Psoas muscle (tissue), 8 donors: Measurements from ENCODE around the gene KANSL1. TPM values are rescaled to one million over a fixed set of nuclear protein-coding genes. Genes with fewer than 3 reads are reported as not detected.

Source experiments
- ATAC-seq, 4 donors: fragments of 200-7000 bp; cut with Tn5 transposase; one replicate each; pipeline ENCODE4 v1.9.1; 2020; ENCODE audit warnings: moderate library complexity in 3 of 4, mild to moderate bottlenecking in 2 of 4
- DNase-seq, 2 donors: peaks; one replicate each; pipeline ENCODE4 v3.0.0-alpha.2; 2020
- H3K27ac ChIP-seq: fragments of 200-600 bp; one replicate; pipeline ENCODE4 v1.8.0; 2022
- H3K27me3 ChIP-seq, 3 donors: fragments of 200-600 bp in 1 of 3; one replicate each; pipeline versions ENCODE4 v1.6.1 to v1.8.0; 2013 to 2022; ENCODE audit warnings: low read length in 2 of 3, mild to moderate bottlenecking in 2 of 3, moderate library complexity in 1 of 3; ENCODE audit not compliant: insufficient read depth in 3 of 3
- H3K36me3 ChIP-seq, 2 donors: fragments of 200-600 bp in 1 of 2; one replicate each; pipeline versions ENCODE4 v1.6.1 to v1.8.0; 2013 to 2022; ENCODE audit warnings: low read depth in 1 of 2, mild to moderate bottlenecking in 1 of 2, moderate library complexity in 1 of 2; ENCODE audit not compliant: insufficient read depth in 1 of 2
- H3K4me1 ChIP-seq: fragments of 200-600 bp; one replicate; pipeline ENCODE4 v1.8.0; 2022
- H3K4me3 ChIP-seq: fragments of 200-600 bp; one replicate; pipeline ENCODE4 v1.8.0; 2022; ENCODE audit warnings: mild to moderate bottlenecking
- H3K9me3 ChIP-seq: fragments of 200-600 bp; one replicate; pipeline ENCODE4 v1.8.0; 2022
- WGBS, 3 donors: extraction: QIAGEN DNeasy Blood & Tissue Kit; methylation state at CpG; one replicate each; pipeline versions ENCODE4 v1.1.6 to v1.1.7; 2013; 5-methylcytosine and 5-hydroxymethylcytosine counted together
- intact Hi-C, 2 donors: fragments of 100-400 bp; cut with DNase I; formaldehyde crosslinking; loops; one replicate each; pipeline versions ENCODE4 v1.11.0 to v1.14.2; 2022
- polyA plus RNA-seq, 3 donors: library from polyadenylated mRNA; stranded (reverse); fragments of 200-250 nt; gene quantifications; one replicate each; pipeline ENCODE4 v1.2.3, GENCODE V29; 2013
- total RNA-seq, 4 donors: library from RNA; stranded (reverse); fragmentation: NEBNext Ultra II Directional in 2 of 4; extraction: Animal tissue kit (Norgen Biotek cat#: 25700) in 2 of 4; gene quantifications; one replicate each; pipeline versions ENCODE4 v1.2.1 to v1.2.4, GENCODE V29; 2021 to 2023
- TF ChIP-seq, protein P1 (sequence below): fragments of 200-600 bp; IDR thresholded peaks from one replicate; pipeline ENCODE4 v1.8.0; 2022; ENCODE audit warnings: antibody characterized with exemption
- donor health status: healthy with polysubstance abuse.
- donor health status: DM: no; HTN: no; CAD: no; lungs with moderate emphysema.
- donor health status: Bipolar disorder and iron deficiency.
- donor health status: healthy.
- donor health status: DM: yes; HTN: yes; CAD: no.
- donor health status: DM: no; HTN: no; CAD: no.
- donor health status: DM: no; HTN: no; CAD: no.
- donor health status: DM: yes; HTN: yes; CAD: no.

KANSL1 gene
- total and polyA plus RNA-seq, 7 donors = 6.9 to 37.5 (median 25.8) TPM

DNA sequence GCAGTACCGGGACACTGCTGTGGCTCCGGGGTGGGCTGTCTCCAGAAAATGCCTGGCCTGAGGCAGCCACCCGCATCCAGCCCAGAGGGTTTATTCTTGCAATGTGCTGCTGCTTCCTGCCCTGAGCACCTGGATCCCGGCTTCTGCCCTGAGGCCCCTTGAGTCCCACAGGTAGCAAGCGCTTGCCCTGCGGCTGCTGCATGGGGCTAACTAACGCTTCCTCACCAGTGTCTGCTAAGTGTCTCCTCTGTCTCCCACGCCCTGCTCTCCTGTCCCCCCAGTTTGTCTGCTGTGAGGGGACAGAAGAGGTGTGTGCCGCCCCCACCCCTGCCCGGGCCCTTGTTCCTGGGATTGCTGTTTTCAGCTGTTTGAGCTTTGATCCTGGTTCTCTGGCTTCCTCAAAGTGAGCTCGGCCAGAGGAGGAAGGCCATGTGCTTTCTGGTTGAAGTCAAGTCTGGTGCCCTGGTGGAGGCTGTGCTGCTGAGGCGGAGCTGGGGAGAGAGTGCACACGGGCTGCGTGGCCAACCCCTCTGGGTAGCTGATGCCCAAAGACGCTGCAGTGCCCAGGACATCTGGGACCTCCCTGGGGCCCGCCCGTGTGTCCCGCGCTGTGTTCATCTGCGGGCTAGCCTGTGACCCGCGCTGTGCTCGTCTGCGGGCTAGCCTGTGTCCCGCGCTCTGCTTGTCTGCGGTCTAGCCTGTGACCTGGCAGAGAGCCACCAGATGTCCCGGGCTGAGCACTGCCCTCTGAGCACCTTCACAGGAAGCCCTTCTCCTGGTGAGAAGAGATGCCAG, 181.3 kb downstream of the KANSL1 start:
- Histone ChIP-seq H3K4me3 (no peak overlapping the region), H3K27ac (no peak overlapping the region), H3K9me3 (no peaks in the 10 kb centered on the region), H3K27me3 (no peaks in the 10 kb centered on the region), H3K4me1 (peaks cover 11% of the 10 kb centered on the region), H3K36me3 (peaks cover 0 to 38% of the 10 kb centered on the region in 2 donors)
- ATAC-seq = no peak
- no peak for DNase-seq
- TF ChIP-seq, protein P1, sequence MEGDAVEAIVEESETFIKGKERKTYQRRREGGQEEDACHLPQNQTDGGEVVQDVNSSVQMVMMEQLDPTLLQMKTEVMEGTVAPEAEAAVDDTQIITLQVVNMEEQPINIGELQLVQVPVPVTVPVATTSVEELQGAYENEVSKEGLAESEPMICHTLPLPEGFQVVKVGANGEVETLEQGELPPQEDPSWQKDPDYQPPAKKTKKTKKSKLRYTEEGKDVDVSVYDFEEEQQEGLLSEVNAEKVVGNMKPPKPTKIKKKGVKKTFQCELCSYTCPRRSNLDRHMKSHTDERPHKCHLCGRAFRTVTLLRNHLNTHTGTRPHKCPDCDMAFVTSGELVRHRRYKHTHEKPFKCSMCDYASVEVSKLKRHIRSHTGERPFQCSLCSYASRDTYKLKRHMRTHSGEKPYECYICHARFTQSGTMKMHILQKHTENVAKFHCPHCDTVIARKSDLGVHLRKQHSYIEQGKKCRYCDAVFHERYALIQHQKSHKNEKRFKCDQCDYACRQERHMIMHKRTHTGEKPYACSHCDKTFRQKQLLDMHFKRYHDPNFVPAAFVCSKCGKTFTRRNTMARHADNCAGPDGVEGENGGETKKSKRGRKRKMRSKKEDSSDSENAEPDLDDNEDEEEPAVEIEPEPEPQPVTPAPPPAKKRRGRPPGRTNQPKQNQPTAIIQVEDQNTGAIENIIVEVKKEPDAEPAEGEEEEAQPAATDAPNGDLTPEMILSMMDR = no peak
- WGBS, 3 donors = 86 to 90% (median 87%) methylated on average over 28 of the region's 28 CpGs
- intact Hi-C loops = no loop called here

DNA sequence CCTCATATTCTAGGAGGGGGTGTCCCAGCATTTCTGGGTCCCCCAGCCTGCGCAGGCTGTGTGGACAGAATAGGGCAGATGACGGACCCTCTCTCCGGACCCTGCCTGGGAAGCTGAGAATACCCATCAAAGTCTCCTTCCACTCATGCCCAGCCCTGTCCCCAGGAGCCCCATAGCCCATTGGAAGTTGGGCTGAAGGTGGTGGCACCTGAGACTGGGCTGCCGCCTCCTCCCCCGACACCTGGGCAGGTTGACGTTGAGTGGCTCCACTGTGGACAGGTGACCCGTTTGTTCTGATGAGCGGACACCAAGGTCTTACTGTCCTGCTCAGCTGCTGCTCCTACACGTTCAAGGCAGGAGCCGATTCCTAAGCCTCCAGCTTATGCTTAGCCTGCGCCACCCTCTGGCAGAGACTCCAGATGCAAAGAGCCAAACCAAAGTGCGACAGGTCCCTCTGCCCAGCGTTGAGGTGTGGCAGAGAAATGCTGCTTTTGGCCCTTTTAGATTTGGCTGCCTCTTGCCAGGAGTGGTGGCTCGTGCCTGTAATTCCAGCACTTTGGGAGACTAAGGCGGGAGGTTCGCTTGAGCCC, 182.5 kb downstream of the KANSL1 start:
- 88 to 92% (median 90%) methylated on average over 16 of the region's 16 CpGs for WGBS, 3 donors
- H3K9me3 ChIP-seq = no peaks in the 10 kb centered on the region
- ATAC-seq = no peak
- peaks cover 11% of the 10 kb centered on the region for H3K4me1 ChIP-seq
- no peaks in the 10 kb centered on the region for H3K27me3 ChIP-seq
- intact Hi-C loops = no loop called here
- no peak for DNase-seq
- TF ChIP-seq, protein P1 = no peak
- H3K36me3 ChIP-seq = peaks cover 0 to 38% of the 10 kb centered on the region in 2 donors
- H3K27ac ChIP-seq = no peak overlapping the region
- no peak overlapping the region for H3K4me3 ChIP-seq

DNA sequence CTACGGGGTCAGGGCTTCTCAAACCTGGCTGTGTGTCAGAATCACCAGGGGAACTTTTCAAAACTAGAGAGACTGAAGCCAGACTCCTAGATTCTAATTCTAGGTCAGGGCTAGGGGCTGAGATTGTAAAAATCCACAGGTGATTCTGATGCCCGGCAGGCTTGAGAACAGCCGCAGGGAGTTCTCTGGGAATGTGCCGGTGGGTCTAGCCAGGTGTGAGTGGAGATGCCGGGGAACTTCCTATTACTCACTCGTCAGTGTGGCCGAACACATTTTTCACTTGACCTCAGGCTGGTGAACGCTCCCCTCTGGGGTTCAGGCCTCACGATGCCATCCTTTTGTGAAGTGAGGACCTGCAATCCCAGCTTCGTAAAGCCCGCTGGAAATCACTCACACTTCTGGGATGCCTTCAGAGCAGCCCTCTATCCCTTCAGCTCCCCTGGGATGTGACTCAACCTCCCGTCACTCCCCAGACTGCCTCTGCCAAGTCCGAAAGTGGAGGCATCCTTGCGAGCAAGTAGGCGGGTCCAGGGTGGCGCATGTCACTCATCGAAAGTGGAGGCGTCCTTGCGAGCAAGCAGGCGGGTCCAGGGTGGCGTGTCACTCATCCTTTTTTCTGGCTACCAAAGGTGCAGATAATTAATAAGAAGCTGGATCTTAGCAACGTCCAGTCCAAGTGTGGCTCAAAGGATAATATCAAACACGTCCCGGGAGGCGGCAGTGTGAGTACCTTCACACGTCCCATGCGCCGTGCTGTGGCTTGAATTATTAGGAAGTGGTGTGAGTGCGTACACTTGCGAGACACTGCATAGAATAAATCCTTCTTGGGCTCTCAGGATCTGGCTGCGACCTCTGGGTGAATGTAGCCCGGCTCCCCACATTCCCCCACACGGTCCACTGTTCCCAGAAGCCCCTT, 183.3 kb downstream of the KANSL1 start:
- H3K36me3 ChIP-seq = peaks cover 0 to 46% of the 10 kb centered on the region in 2 donors
- 77 to 82% (median 82%) methylated on average over 33 of the region's 33 CpGs for WGBS, 3 donors
- no peaks in the 10 kb centered on the region for H3K27me3 ChIP-seq
- TF ChIP-seq, protein P1 = no peak
- ATAC-seq = peak in 2 of 4 donors; percentile 32 to 66
- no peaks in the 10 kb centered on the region for H3K9me3 ChIP-seq
- peak; percentile 49 to 71 for DNase-seq
- no peak overlapping the region for H3K27ac ChIP-seq
- intact Hi-C loops = no loop called here
- H3K4me1 ChIP-seq = peaks cover 11% of the 10 kb centered on the region
- H3K4me3 ChIP-seq = no peak overlapping the region

DNA sequence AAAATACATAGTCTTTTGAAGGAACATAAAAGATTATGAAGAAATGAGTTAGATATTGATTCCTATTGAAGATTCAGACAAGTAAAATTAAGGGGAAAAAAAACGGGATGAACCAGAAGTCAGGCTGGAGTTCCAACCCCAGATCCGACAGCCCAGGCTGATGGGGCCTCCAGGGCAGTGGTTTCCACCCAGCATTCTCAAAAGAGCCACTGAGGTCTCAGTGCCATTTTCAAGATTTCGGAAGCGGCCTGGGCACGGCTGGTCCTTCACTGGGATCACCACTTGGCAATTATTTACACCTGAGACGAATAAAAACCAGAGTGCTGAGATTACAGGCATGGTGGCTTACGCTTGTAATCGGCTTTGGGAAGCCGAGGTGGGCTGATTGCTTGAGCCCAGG, 184.6 kb downstream of the KANSL1 start:
- WGBS, 3 donors = 88 to 97% (median 92%) methylated on average over 9 of the region's 9 CpGs
- ATAC-seq = no peak
- TF ChIP-seq, protein P1 = no peak
- no peak for DNase-seq
- Histone ChIP-seq H3K27ac (no peak overlapping the region), H3K9me3 (no peaks in the 10 kb centered on the region), H3K4me1 (peaks cover 21% of the 10 kb centered on the region), H3K36me3 (peaks cover 0 to 39% of the 10 kb centered on the region in 2 donors), H3K27me3 (no peaks in the 10 kb centered on the region), H3K4me3 (no peak overlapping the region)
- intact Hi-C loops = no loop called here
